Retinal pigment epithelial cell (primary cell): ENCODE results near the gene GAL3ST3.
"Not testable (repeated sequence)": the region's sequence is repeated elsewhere in the genome, so short reads cannot be mapped to it uniquely, and the experiment has no call there.

Experiments used
- DNase-seq: peaks from one replicate; pipeline ENCODE4 v3.0.0-alpha.2; 2010; ENCODE audit warnings: low read depth
- H3K4me3 ChIP-seq: 2 replicates; pipeline ENCODE4 v1.5.1; 2011; ENCODE audit warnings: mild to moderate bottlenecking, low read length, control low read depth, moderate library complexity
- TF ChIP-seq, protein P1 (sequence below): conservative IDR thresholded peaks from 2 replicates; pipeline ENCODE4 v1.5.1; 2011; ENCODE audit warnings: low read depth, low read length, control low read depth, inconsistent platforms

Gene GAL3ST3

DNA sequence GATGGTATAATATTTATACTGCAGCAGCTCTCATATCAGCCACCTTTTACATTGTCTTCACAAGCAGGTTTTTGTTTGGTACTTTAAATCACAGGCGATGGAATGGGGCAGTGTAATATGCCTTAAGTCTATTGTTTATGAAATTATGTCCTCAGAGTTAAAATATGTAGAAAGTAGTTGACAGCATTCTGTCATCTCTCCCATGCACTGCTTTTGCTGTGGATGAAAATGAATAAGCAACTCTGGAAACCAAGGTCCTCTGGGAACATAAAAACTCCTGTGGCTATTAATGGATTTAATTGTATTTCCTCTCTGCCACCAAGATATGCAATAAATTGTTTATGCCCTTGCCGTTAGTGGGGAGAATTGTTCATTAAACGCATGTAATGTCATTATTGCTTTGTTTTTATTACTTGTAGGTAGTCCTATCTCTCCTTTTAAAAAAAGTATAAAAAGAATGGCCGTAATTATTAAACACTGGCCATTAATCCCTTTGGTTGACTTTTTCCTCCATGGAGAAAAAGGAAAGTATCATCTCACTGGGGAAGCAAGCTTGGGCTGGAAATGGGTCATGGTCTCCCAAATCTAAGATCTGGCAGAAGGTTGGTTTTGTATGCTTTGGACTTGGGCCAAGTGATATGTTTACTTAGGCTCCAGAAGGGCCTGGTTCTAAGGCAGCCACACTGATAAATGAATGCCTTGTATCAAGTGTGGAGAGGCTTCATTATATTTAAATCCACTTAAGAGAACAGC, 34.2 kb upstream of the GAL3ST3 start:
- no peak for DNase-seq
- no peak overlapping the region for H3K4me3 ChIP-seq
- TF ChIP-seq, protein P1, sequence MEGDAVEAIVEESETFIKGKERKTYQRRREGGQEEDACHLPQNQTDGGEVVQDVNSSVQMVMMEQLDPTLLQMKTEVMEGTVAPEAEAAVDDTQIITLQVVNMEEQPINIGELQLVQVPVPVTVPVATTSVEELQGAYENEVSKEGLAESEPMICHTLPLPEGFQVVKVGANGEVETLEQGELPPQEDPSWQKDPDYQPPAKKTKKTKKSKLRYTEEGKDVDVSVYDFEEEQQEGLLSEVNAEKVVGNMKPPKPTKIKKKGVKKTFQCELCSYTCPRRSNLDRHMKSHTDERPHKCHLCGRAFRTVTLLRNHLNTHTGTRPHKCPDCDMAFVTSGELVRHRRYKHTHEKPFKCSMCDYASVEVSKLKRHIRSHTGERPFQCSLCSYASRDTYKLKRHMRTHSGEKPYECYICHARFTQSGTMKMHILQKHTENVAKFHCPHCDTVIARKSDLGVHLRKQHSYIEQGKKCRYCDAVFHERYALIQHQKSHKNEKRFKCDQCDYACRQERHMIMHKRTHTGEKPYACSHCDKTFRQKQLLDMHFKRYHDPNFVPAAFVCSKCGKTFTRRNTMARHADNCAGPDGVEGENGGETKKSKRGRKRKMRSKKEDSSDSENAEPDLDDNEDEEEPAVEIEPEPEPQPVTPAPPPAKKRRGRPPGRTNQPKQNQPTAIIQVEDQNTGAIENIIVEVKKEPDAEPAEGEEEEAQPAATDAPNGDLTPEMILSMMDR, result no peak

- H3K4me3 ChIP-seq, result no peak overlapping the region
- no peak for DNase-seq
Observed at GRCh38 chr11:66081505-66081904, 32.5 kb upstream of the GAL3ST3 start.

DNA sequence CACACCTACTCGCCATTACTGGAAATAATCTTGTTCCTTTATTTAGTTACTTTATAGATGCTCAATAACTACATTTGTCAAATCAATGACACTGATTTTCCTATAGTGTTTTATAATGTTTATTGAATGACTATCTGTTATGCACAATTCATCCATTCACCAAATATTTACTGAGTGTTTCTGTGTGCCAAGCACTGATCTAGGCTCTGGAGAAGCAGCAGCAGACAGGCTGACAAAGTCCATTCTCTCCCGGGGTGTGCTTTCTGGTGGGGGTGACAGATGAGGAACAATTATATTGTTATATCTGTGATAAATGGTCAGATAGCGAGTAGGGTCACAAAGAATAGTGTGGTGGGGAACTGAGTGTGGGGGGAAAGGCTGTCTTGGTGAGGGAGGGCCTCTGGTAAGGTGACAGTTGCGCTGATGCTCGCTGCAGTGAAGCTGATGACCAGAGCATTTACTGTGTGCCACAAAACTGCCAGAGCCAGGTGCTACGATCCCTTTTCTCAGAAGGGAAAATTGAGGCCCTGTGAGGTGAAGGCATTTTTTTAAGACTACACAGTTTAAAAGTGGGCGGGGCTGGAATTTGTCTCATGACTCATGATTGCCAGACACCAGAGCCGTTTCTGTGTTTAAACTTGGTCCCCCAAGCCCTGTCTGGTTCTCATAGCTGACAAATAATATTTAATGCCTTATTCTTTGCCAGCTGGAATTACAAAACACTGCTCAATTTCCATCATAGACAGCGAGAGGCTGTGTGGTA, 31.3 kb upstream of the GAL3ST3 start:
- DNase-seq, result no peak
- H3K4me3 ChIP-seq, result no peak overlapping the region
- TF ChIP-seq, protein P1, result no peak

More at GRCh38 chr11:66081505-66081904, 32.5 kb upstream of the GAL3ST3 start:
- TF ChIP-seq, protein P1, result no peak

- not testable (repeated sequence) for DNase-seq, H3K4me3 ChIP-seq
Observed at GRCh38 chr11:66078949-66079348, 30.0 kb upstream of the GAL3ST3 start.

DNA sequence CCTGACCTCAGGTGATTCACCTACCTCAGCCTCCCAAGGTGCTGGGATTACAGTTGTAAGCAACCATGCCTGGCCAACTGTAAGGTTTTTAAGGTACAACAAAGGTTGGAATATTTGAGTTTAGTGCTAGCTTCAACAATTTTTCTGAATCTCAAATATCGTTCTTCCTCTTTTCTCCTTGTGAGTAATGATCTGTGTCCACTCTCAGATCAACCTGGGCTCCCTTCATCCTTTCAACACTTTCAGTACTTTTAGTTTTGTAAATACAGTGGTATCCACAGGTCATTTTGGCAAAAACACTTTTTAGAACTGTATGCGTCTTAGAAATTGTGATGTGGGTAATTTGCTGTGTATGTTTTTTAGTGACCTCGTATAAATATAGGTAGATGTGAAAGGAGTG, 29.0 kb upstream of the GAL3ST3 start:
- DNase-seq, result no peak
- no peak overlapping the region for H3K4me3 ChIP-seq
- TF ChIP-seq, protein P1, result no peak

DNA sequence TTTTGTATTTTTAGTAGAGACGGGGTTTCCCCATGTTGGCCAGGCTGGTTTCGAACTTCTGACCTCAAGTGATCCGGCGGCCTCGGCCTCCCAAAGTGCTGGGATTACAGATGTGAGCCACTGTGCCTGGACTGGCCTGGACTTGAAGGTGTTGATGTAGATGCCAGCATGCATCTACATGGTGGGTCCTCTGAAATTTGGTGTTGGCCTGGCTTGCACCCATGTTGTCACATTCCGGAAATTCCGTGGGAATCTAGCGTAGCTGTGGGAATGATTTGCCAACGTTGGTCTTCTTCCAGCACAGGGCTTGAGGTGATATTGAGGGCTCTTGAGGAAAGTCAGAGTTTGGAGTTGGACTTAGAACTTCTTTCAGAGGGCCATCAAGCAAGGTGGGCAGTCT, 27.6 kb upstream of the GAL3ST3 start:
- H3K4me3 ChIP-seq, result no peak overlapping the region
- TF ChIP-seq, protein P1, result no peak
- no peak for DNase-seq

DNA sequence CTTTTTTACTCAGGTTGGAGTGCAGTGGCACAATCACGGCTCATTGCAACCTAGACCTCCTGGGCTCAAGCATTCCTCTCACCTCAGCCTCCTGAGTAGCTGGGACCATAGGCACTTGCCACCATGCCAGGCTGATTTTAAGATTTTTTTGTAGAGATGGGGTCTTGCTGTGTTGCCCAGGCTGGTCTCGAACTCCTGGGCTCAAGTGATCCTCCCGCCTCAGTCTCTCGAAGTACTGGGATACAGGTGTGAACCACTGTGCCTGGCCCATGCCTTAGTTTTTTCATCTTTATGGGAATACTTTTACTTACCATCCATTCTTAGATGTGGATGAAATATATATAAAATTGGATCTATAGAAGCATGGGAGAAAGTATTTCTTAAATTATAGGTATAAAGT, 26.3 kb upstream of the GAL3ST3 start:
- no peak overlapping the region for H3K4me3 ChIP-seq
- DNase-seq, result no peak
- TF ChIP-seq, protein P1, result no peak
